SK-N-MC (cell line): ENCODE results near the gene SLC35A3.

Experiments used
- DNase-seq: peaks from one replicate; pipeline ENCODE4 v3.0.0-alpha.2; 2011; ENCODE audit warnings: low read depth, low spot score
- H3K27ac ChIP-seq: fragments of 200-600 bp; sonication (generic); 2 replicates; pipeline ENCODE4 v1.5.1; 2016; ENCODE audit warnings: mixed run types
- H3K36me3 ChIP-seq: fragments of 200-600 bp; sonication (generic); 2 replicates; pipeline ENCODE4 v1.6.1; 2017; ENCODE audit warnings: antibody characterized with exemption, low read length, mixed read lengths; ENCODE audit not compliant: insufficient read depth
- H3K4me3 ChIP-seq: fragments of 200-600 bp; sonication (generic); 2 replicates; pipeline ENCODE4 v1.5.1; 2016
- H3K9ac ChIP-seq: fragments of 200-600 bp; sonication (generic); 2 replicates; pipeline ENCODE4 v1.8.0; 2017; ENCODE audit warnings: mixed run types, mixed read lengths; ENCODE audit not compliant: insufficient read length
- H3K9me3 ChIP-seq: fragments of 200-600 bp; sonication (generic); 2 replicates; pipeline ENCODE4 v1.6.1; 2017; ENCODE audit warnings: low read depth, mild to moderate bottlenecking, antibody characterized with exemption, low read length, moderate library complexity, mixed read lengths
- EZH2 ChIP-seq: fragments of 200-600 bp; sonication (generic); IDR thresholded peaks from one replicate; pipeline ENCODE4 v1.6.1; 2017; ENCODE audit warnings: antibody characterized with exemption
- FOXP2 ChIP-seq: optimal IDR thresholded peaks from 2 replicates; pipeline ENCODE3; 2011; ENCODE audit warnings: mild to moderate bottlenecking, moderate library complexity; ENCODE audit not compliant: insufficient read depth; ENCODE audit errors: extremely low read length, control extremely low read depth
- POLR2AphosphoS5 ChIP-seq: IDR thresholded peaks from 2 replicates; pipeline ENCODE4 v1.6.1; 2012; ENCODE audit warnings: mild to moderate bottlenecking, low read depth, low read length, borderline replicate concordance

Gene SLC35A3

DNA sequence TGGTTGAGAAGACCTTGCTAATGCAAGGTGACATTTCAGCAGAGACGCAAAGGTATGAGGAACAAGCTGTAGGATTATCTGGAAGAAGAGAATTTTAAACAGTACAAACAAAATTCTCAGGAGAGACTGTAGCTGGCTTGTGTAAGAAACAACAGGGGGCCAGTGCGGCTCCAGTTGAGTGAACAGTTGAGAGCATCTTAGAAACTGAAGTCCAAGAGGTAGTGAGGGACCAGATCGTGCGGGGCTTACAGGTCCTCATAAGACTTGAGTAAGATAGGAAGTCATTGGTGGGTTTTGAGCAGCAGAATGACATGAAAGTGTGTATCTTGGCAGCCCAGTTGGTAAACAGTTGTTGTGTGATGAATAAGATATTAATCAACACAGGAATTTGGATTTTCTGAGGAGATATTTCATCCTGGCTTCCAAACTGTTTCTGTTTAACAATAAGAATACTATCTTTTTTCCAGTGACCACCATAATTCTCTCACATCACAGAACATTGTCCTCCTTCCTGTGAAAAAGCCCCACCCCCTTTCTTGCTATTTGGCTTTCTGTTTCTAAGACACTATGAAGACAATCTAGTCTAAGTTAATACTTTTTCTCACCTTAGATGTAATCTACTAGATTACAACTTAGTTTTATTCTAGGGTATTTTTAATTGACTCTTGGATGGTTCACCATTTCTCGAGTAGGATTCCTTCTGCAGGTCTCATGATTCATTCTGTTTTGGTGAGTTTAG, 100.6 kb downstream of the SLC35A3 start:
- TF ChIP-seq FOXP2 (no peak), POLR2AphosphoS5 (no peak)
- Histone ChIP-seq H3K36me3 (peaks cover 84% of the 10 kb centered on the region), H3K27ac (no peak overlapping the region), H3K9me3 (no peaks in the 10 kb centered on the region), H3K9ac (no peak overlapping the region), H3K4me3 (no peak overlapping the region)
- no peak for DNase-seq

DNA sequence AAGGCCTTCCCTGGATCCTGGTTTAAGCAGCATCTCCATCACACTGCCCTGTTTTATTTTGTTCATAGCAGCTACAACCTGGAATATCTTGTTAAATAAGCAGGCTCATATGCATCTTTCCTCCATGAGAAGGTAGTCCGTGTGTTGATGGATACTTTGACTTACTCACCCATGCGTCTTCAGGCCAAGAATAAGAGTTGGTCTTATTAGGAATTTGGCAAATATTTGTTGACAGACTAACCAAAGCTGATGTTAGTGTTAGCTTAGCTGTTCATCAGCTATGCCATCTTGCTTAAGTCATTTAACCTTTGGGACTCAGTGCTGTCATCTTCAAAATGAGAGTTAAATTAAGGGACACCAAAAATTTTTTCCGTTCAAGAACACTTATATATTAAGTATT, 103.7 kb downstream of the SLC35A3 start:
- Histone ChIP-seq H3K4me3 (no peak overlapping the region), H3K9me3 (no peaks in the 10 kb centered on the region), H3K9ac (no peak overlapping the region), H3K36me3 (peaks cover 73% of the 10 kb centered on the region), H3K27ac (no peak overlapping the region)
- TF ChIP-seq FOXP2, result no peak
- no peak for TF ChIP-seq POLR2AphosphoS5
- TF ChIP-seq EZH2, result no peak
- no peak for DNase-seq

DNA sequence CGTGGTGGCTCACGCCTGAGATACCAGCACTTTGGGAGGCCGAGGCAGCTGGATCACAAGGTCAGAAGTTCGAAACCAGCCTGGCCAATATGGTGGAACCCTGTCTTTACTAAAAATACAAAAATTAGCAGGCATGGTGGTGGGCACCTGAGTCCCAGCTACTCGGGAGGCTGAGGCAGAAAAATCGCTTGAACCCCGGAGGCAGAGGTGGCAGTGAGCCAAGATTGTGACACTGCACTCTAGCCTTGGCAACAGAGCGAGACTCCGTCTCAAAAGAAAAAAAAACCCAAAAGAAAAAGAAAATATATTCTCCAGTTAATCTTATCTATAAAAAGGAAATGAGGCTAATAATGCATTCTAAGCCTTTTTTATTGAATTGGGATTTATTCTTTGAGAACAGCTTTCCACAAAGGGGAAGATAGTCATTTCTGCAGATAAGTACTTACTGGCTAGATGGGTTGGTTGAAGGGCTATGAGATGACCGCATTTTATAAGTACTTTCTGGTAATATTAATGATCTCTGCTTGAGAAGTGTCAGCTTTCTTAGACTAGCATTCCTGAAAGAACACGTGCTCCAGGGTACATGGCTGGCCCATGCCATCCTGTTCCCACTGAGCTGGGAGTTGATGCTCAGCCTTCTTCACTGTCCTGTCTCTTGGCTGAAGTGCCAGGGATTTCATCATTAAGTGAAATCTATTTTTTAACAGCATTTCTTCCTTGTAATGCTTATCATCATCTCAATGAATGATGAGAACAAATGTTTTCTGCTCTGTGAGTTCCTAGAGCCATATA, 105.0 kb downstream of the SLC35A3 start:
- no peak overlapping the region for H3K27ac ChIP-seq
- no peak for DNase-seq
- H3K9ac ChIP-seq, result no peak overlapping the region
- H3K36me3 ChIP-seq, result peaks cover 73% of the 10 kb centered on the region
- no peak overlapping the region for H3K4me3 ChIP-seq
- no peak for TF ChIP-seq POLR2AphosphoS5
- TF ChIP-seq FOXP2, result no peak
- no peak for TF ChIP-seq EZH2
- H3K9me3 ChIP-seq, result no peaks in the 10 kb centered on the region

GRCh38 chr1:100075773-100076172, 106.0 kb downstream of the SLC35A3 start:
- DNase-seq, result no peak
- Histone ChIP-seq H3K36me3 (peaks cover 73% of the 10 kb centered on the region), H3K4me3 (no peak overlapping the region)

GRCh38 chr1:100076319-100076718, 106.5 kb downstream of the SLC35A3 start:
- no peak overlapping the region for H3K27ac ChIP-seq
- TF ChIP-seq FOXP2 (no peak), POLR2AphosphoS5 (no peak), EZH2 (no peak)
- DNase-seq, result no peak
- no peak overlapping the region for H3K4me3 ChIP-seq
- no peaks in the 10 kb centered on the region for H3K9me3 ChIP-seq
- H3K36me3 ChIP-seq, result peaks cover 76% of the 10 kb centered on the region
- no peak overlapping the region for H3K9ac ChIP-seq

More at GRCh38 chr1:100075773-100076172, 106.0 kb downstream of the SLC35A3 start:
- Histone ChIP-seq H3K27ac (no peak overlapping the region), H3K9ac (no peak overlapping the region), H3K9me3 (no peaks in the 10 kb centered on the region)
- TF ChIP-seq FOXP2 (no peak), EZH2 (no peak), POLR2AphosphoS5 (no peak)

- no peak for TF ChIP-seq FOXP2
- TF ChIP-seq POLR2AphosphoS5, result no peak
- TF ChIP-seq EZH2, result no peak
- no peak overlapping the region for H3K9ac ChIP-seq
- no peak overlapping the region for H3K4me3 ChIP-seq
- no peak overlapping the region for H3K27ac ChIP-seq
- DNase-seq, result no peak
- H3K36me3 ChIP-seq, result peaks cover 76% of the 10 kb centered on the region
- no peaks in the 10 kb centered on the region for H3K9me3 ChIP-seq
Measured at GRCh38 chr1:100076744-100077143, 106.9 kb downstream of the SLC35A3 start.

DNA sequence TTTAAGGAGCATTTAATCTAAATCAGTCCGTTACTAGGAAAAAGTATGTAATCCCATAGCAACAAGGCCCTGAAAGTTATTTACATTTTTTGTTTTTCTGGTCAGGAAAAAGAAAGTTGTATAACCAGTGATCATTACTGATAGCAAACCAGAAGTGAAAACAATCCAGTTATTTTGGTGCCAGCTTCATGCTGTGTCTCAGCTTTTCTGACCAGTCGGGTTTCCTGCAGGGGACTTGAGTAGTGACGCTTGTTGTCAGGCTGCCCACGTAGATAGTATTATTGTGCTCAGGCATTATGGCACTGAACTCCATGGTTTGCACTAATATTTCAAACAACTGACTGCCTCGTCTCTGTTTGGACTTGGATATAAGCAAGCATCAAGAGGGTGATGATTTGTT, 107.7 kb downstream of the SLC35A3 start:
- no peak overlapping the region for H3K4me3 ChIP-seq
- DNase-seq, result no peak
- H3K9me3 ChIP-seq, result no peaks in the 10 kb centered on the region
- no peak overlapping the region for H3K9ac ChIP-seq
- peaks cover 76% of the 10 kb centered on the region for H3K36me3 ChIP-seq
- no peak overlapping the region for H3K27ac ChIP-seq
- TF ChIP-seq FOXP2 (no peak), POLR2AphosphoS5 (no peak), EZH2 (no peak)

DNA sequence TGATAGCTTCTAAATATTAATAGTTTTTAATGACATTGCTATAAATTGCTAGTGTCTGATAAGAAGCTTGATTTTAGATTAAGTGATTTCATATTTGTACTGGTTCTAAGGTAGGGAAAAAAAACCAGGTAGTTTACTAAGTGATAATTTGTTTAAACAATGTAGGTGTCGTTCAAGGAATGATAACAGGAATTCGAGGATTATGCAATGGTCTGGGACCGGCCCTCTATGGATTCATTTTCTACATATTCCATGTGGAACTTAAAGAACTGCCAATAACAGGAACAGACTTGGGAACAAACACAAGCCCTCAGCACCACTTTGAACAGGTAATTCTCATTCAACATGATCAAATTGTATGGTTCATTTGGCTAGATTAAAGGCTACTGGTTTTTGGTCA, 110.5 kb downstream of the SLC35A3 start:
- TF ChIP-seq EZH2, result no peak
- no peak for TF ChIP-seq FOXP2
- TF ChIP-seq POLR2AphosphoS5, result no peak
- Histone ChIP-seq H3K27ac (no peak overlapping the region), H3K4me3 (no peak overlapping the region), H3K36me3 (peaks cover 74% of the 10 kb centered on the region), H3K9ac (no peak overlapping the region), H3K9me3 (no peaks in the 10 kb centered on the region)
- DNase-seq, result no peak
